Activated B cell treated with CpG ODN at 0.5 μM for 24 hours (primary cell): ENCODE results near the gene BORA. TPM values are rescaled to one million over a fixed set of nuclear protein-coding genes. Genes with fewer than 3 reads are reported as not detected.
A peak's percentile ranks its signal among the peaks of the same experiment; 100 is the strongest.
"Not testable (repeated sequence)": the region's sequence is repeated elsewhere in the genome, so short reads cannot be mapped to it uniquely, and the experiment has no call there.

Experiments used
- ATAC-seq: fragments of 200-7000 bp; cut with Tn5 transposase; one replicate; pipeline ENCODE4 v1.10.0; 2021; ENCODE audit warnings: low read depth, mild to moderate bottlenecking, moderate library complexity
- CTCF ChIA-PET: fragments of 350-600 bp; sonication (Branson Sonifier 250); formaldehyde crosslinking; loops from one replicate; lab custom pipeline; 2021; ENCODE audit warnings: antibody characterized with exemption; lab: Charles Lee
- POLR2A ChIA-PET: fragments of 350-600 bp; sonication (Branson Sonifier 250); formaldehyde crosslinking; loops from one replicate; lab custom pipeline; 2021; ENCODE audit warnings: antibody characterized with exemption; lab: Charles Lee
- DNase-seq: peaks from one replicate; pipeline ENCODE4 v3.0.0; 2022
- H3K27ac Mint-ChIP-seq: one replicate; pipeline ENCODE4 v1.8.0; 2020; ENCODE audit warnings: mixed read lengths
- H3K27me3 Mint-ChIP-seq: one replicate; pipeline ENCODE4 v1.8.0; 2021; ENCODE audit warnings: mixed read lengths
- H3K36me3 Mint-ChIP-seq: one replicate; pipeline ENCODE4 v1.8.0; 2021; ENCODE audit warnings: low read depth, mixed read lengths
- H3K4me1 Mint-ChIP-seq: one replicate; pipeline ENCODE4 v1.8.0; 2021; ENCODE audit warnings: mixed read lengths
- H3K4me3 Mint-ChIP-seq: one replicate; pipeline ENCODE4 v1.8.0; 2020; ENCODE audit warnings: mild to moderate bottlenecking, mixed read lengths
- H3K9me3 Mint-ChIP-seq: one replicate; pipeline ENCODE4 v1.8.0; 2020; ENCODE audit warnings: mixed read lengths
- intact Hi-C: fragments of 100-400 bp; cut with micrococcal nuclease; formaldehyde crosslinking; loops from one replicate; pipeline ENCODE4 v1.15.1; 2024
- total RNA-seq: library from RNA; stranded (reverse); gene quantifications from 2 replicates; pipeline ENCODE4 v1.2.3, GENCODE V29; 2022
- TF ChIP-seq, protein P1 (sequence below): fragments of 200-600 bp; IDR thresholded peaks from one replicate; pipeline ENCODE4 v1.8.0; 2022; ENCODE audit warnings: antibody characterized with exemption, mild to moderate bottlenecking

Gene BORA
- total RNA-seq, 1 donor from 2014 or later, result 10.3 TPM

DNA sequence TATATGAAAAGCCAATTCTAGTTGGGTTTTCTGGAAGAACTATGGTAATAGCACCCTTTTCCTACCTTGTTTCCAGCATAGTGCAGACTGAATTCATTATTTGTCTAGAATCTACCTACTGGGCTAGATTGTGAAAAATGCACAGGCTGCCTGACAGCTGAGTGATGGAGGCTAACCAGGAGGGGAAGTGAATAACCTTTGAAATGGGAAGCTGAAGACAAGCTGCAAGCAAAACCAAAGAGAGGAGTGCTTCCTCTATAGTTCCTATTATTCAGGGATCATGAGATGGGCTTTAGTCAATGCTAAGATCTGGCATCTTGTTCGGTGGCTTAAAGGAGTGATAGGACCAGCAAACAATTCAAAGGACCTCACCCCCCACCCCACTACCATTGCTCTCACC is 27.2 kb upstream of the BORA start:
- no peaks in the 10 kb centered on the region for H3K9me3 Mint-ChIP-seq
- no peak for ATAC-seq
- POLR2A ChIA-PET, result no interaction called here

DNA sequence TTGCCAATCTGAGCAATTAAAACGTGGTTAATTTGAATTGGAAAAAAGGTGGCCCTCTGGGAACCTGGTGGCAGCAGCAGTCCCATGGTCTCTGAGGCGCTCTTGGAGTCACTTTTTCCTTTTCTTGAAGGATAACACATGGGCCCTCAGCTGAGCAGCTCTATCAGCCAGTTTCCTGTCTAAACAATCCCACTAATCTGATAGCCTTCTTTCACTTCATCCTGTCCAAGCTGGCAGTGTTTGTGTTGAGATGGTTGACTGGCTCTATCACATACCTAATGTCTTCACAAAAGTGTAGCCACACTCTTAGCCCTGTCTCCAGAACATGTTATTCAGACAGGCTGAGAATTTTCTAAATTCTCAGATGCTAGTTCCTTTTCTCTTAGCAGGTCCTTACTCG is 10.9 kb upstream of the BORA start:
- no peak overlapping the region for H3K4me3 Mint-ChIP-seq
- H3K9me3 Mint-ChIP-seq, result peaks cover 5% of the 10 kb centered on the region
- peaks cover 3% of the 10 kb centered on the region for H3K4me1 Mint-ChIP-seq
- DNase-seq (no peak), ATAC-seq (no peak)
- TF ChIP-seq, protein P1, sequence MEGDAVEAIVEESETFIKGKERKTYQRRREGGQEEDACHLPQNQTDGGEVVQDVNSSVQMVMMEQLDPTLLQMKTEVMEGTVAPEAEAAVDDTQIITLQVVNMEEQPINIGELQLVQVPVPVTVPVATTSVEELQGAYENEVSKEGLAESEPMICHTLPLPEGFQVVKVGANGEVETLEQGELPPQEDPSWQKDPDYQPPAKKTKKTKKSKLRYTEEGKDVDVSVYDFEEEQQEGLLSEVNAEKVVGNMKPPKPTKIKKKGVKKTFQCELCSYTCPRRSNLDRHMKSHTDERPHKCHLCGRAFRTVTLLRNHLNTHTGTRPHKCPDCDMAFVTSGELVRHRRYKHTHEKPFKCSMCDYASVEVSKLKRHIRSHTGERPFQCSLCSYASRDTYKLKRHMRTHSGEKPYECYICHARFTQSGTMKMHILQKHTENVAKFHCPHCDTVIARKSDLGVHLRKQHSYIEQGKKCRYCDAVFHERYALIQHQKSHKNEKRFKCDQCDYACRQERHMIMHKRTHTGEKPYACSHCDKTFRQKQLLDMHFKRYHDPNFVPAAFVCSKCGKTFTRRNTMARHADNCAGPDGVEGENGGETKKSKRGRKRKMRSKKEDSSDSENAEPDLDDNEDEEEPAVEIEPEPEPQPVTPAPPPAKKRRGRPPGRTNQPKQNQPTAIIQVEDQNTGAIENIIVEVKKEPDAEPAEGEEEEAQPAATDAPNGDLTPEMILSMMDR, result no peak
- POLR2A ChIA-PET, result interaction anchor here (0.6 kb wide), 1 partner anchor 285 kb away, joined by 3 read pairs; no protein-coding TSS in a partner anchor
- no peaks in the 10 kb centered on the region for H3K27me3 Mint-ChIP-seq
- no peak overlapping the region for H3K27ac Mint-ChIP-seq
- peaks cover 81% of the 10 kb centered on the region for H3K36me3 Mint-ChIP-seq
- intact Hi-C loops, result no loop called here
- CTCF ChIA-PET, result no interaction called here

More for the DNA sequence above, 27.2 kb upstream of the BORA start:
- TF ChIP-seq, protein P1, result no peak
- Mint-ChIP-seq H3K27ac (no peak overlapping the region), H3K4me1 (no peaks in the 10 kb centered on the region), H3K36me3 (peaks cover 1% of the 10 kb centered on the region), H3K4me3 (no peak overlapping the region), H3K27me3 (no peaks in the 10 kb centered on the region)
- CTCF ChIA-PET, result no interaction called here
- no peak for DNase-seq
- intact Hi-C loops, result no loop called here

DNA sequence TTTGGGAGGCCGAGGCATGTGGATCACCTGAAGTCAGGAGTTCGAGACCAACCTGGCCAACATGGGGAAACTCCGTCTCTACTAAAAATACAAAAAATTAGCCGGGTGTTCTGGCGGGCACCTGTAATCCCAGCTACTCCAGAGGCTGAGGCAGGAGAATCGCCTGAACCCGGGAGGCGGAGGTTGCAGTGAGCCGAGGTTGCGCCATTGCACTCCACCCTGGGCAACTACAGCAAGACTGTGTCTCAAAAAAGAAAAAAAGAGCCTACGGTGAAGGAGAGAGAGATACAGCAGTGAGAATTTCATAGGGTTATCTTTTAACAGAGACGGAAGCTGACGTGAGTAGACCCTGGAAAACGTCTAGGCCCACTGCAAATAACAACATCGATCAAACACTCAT is 1.5 kb upstream of the BORA start:
- H3K27ac Mint-ChIP-seq, CTCF ChIA-PET, H3K9me3 Mint-ChIP-seq, POLR2A ChIA-PET, ATAC-seq, DNase-seq, H3K27me3 Mint-ChIP-seq: not testable (repeated sequence)
- H3K4me1 Mint-ChIP-seq, result peaks cover 48% of the 10 kb centered on the region
- peak overlapping the region; percentile 95 for H3K4me3 Mint-ChIP-seq
- peaks cover 38% of the 10 kb centered on the region for H3K36me3 Mint-ChIP-seq
- intact Hi-C loops, result loop anchor here (2.0 to 10.0 kb wide), 4 partner anchors 854 to 1565 kb away; partner anchors contain the start of gene KLF12

DNA sequence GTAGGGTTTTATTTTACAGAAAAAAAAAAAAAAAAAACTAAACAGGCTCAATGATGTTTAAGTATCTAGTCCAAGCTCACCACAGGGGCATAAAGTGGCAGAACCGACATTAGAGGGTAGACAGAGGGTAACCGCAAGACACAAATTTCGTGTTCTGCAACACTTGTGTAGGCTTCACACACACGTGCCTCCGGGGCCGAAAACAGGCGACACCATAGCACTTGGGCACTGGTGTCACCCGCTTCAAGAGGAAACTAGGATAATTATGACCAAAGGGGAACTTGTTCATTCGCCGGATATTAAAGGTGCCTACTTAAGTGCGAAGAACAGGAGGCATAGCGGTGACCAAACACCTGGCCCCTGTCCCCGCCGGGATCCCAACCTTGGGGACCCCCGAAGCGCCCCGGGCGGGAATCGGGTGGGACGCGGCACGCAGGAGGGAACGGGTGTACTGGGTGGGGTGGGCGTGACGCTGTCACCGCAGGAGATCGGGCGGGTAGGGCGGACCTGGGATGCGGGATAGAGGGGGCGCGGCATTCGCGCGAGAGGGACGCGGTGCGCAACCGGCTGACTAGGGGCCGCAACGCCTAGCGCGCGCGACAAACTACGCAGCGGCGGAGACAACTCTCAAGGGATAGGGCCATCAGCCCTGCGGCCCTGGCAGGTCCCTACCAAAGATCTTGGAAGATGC is 852 bp upstream of the BORA start:
- POLR2A ChIA-PET, result no interaction called here
- Mint-ChIP-seq H3K4me1 (peaks cover 48% of the 10 kb centered on the region), H3K9me3 (no peaks in the 10 kb centered on the region), H3K36me3 (peaks cover 41% of the 10 kb centered on the region), H3K4me3 (peak overlapping the region; percentile 95), H3K27me3 (no peaks in the 10 kb centered on the region), H3K27ac (peak overlapping the region; percentile 84)
- ATAC-seq (peak; percentile 12), DNase-seq (no peak)
- intact Hi-C loops, result loop anchor here (1.0 to 10.0 kb wide), 6 partner anchors 54 to 1564 kb away; partner anchors contain the start of genes DIS3 and KLF12
- TF ChIP-seq, protein P1, result no peak
- CTCF ChIA-PET, result no interaction called here

DNA sequence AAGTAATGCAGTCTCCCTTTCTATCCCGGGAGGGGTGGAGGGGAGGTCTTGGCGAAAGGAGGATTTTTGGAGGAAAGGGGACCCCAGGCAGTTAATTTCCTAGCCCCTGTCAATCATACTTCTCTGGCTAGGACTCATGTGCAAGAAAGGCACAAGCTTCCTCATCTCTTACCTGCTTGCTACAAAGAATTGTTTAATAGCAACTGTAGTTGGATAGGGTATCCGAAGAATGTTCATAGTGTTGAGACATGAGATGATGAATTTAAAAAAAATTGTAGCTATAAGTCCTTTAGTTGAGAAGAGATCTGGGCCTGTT is 525 bp downstream of the BORA start:
- TF ChIP-seq, protein P1, result no peak
- H3K4me1 Mint-ChIP-seq, result peaks cover 44% of the 10 kb centered on the region
- ChIA-PET CTCF (no interaction called here), POLR2A (interaction anchor here (0.9 to 1.0 kb wide), 2 partner anchors 10 to 53 kb away, joined by 4 to 5 read pairs; partner anchors contain the start of genes DIS3 and PIBF1)
- ATAC-seq (no peak), DNase-seq (no peak)
- peak overlapping the region; percentile 84 for H3K27ac Mint-ChIP-seq
- H3K27me3 Mint-ChIP-seq, result no peaks in the 10 kb centered on the region
- intact Hi-C loops, result loop anchor here (5.0 to 10.0 kb wide), 2 partner anchors 856 to 1433 kb away; no protein-coding TSS in a partner anchor
- H3K9me3 Mint-ChIP-seq, result no peaks in the 10 kb centered on the region
- H3K36me3 Mint-ChIP-seq, result peaks cover 41% of the 10 kb centered on the region
- H3K4me3 Mint-ChIP-seq, result peak overlapping the region; percentile 95
